ENCODE measurements around the gene DUS1L. TPM values are rescaled to one million over a fixed set of nuclear protein-coding genes. Genes with fewer than 3 reads are reported as not detected.

Gene DUS1L
- total RNA-seq, 1 experiment from 2014 or later, result 176 TPM

- Histone ChIP-seq H3K27me3 (ENCODE audit: insufficient read depth, low read length) (no peaks in the 10 kb centered on the region), H3K9me2 (ENCODE audit: insufficient read depth) (no peaks in the 10 kb centered on the region), H3K27ac (ENCODE audit: low read depth, low read length) (peak overlapping the region; percentile 81; the same call in 1 of the 2 replicates), H2AFZ (ENCODE audit: low read depth, low read length, poor library complexity, severe bottlenecking) (no peak overlapping the region), H4K20me1 (ENCODE audit: insufficient read depth) (no peaks in the 10 kb centered on the region), H3K9ac (ENCODE audit: low read length) (no peak overlapping the region), H3K4me3 (replicated peaks in 1 of 2; ENCODE audit: low read depth in 1 of 2, low read length in 2 of 2) (no peak overlapping the region), H3K79me2 (ENCODE audit: insufficient read depth, low read length) (peaks cover 36% of the 10 kb centered on the region), H3K36me3 (ENCODE audit: control insufficient read depth in 1 of 2, insufficient read depth in 2 of 2, low read length in 2 of 2) (peaks cover 7 to 19% of the 10 kb centered on the region in 2 experiments; a peak in 2 of 4 replicates), H3K4me2 (ENCODE audit: low read length) (peak overlapping the region; percentile 100), H3K9me3 (ENCODE audit: control insufficient read depth in 1 of 2, insufficient read depth in 1 of 2, low read depth in 1 of 2, low read length in 2 of 2) (no peaks in the 10 kb centered on the region), H3K4me1 (ENCODE audit: control insufficient read depth in 1 of 2, insufficient read depth in 2 of 2, low read length in 2 of 2) (peaks cover 13 to 24% of the 10 kb centered on the region in 2 experiments; a peak in 3 of 4 replicates)
- ChIA-PET POLR2A (no interaction called here), CTCF (no interaction called here), RAD21 (ENCODE audit: low non-redundant PET in 1 of 2, low total read pairs in 2 of 2, uncharacterized antibody in 2 of 2, unreplicated experiment in 2 of 2) (no interaction called here)
- DNase-seq (ENCODE audit: low read depth, low spot score), result no peak
- ATAC-seq, result no peak
- TF ChIP-seq SRF (IDR thresholded peaks at IDR 0.05; ENCODE audit: low read depth), result no peak
- no peak for TF ChIP-seq CTCF (IDR thresholded peaks at IDR 0.05 in 2 of 3, conservative IDR thresholded peaks at IDR 0.05 in 1 of 3; ENCODE audit: borderline replicate concordance in 1 of 3, insufficient read depth in 1 of 3, low read depth in 2 of 3, low read length in 2 of 3)
- no peak for TF ChIP-seq EZH2phosphoT487 (IDR thresholded peaks at IDR 0.05; ENCODE audit: borderline replicate concordance)
- TF ChIP-seq FOSL1 (IDR thresholded peaks at IDR 0.05; ENCODE audit: low read depth), result no peak
- TF ChIP-seq CEBPB (IDR thresholded peaks at IDR 0.05; ENCODE audit: low read depth), result no peak
- TF ChIP-seq JUND (IDR thresholded peaks at IDR 0.05), result no peak
- TF ChIP-seq EGR1 (IDR thresholded peaks at IDR 0.05; ENCODE audit: low read depth), result no peak
- TF ChIP-seq SIN3A (IDR thresholded peaks at IDR 0.05; ENCODE audit: low read depth), result no peak
- intact Hi-C loops (cut with micrococcal nuclease), result no loop called here
- BruUV-seq (replicated peaks), result no TSS peak
Measured at GRCh38 chr17:82049521-82049971, 16.1 kb downstream of the DUS1L start.

GRCh38 chr17:82049106-82049505, 16.5 kb downstream of the DUS1L start:
- BruUV-seq (replicated peaks), result no TSS peak
- peaks cover 36% of the 10 kb centered on the region for H3K79me2 ChIP-seq (ENCODE audit: insufficient read depth, low read length)
- POLR2A ChIA-PET, result no interaction called here
- no peaks in the 10 kb centered on the region for H3K27me3 ChIP-seq (ENCODE audit: insufficient read depth, low read length)
- CTCF ChIA-PET, result no interaction called here
- no peak for TF ChIP-seq SIN3A (IDR thresholded peaks at IDR 0.05; ENCODE audit: low read depth)
- intact Hi-C loops (cut with micrococcal nuclease), result no loop called here
- DNase-seq (ENCODE audit: low read depth, low spot score) (no peak), ATAC-seq (no peak)
- H3K9ac ChIP-seq (ENCODE audit: low read length), result no peak overlapping the region
- H3K36me3 ChIP-seq (ENCODE audit: control insufficient read depth in 1 of 2, insufficient read depth in 2 of 2, low read length in 2 of 2), result peaks cover 7 to 19% of the 10 kb centered on the region in 2 experiments; a peak in 2 of 4 replicates
- no peak overlapping the region; the same call in 1 of the 2 replicates for H3K27ac ChIP-seq (ENCODE audit: low read depth, low read length)
- H4K20me1 ChIP-seq (ENCODE audit: insufficient read depth), result no peaks in the 10 kb centered on the region
- H3K4me1 ChIP-seq (ENCODE audit: control insufficient read depth in 1 of 2, insufficient read depth in 2 of 2, low read length in 2 of 2), result peaks cover 13 to 24% of the 10 kb centered on the region in 2 experiments; a peak in 3 of 4 replicates
- H2AFZ ChIP-seq (ENCODE audit: low read depth, low read length, poor library complexity, severe bottlenecking), result no peak overlapping the region
- no peak overlapping the region for H3K4me2 ChIP-seq (ENCODE audit: low read length)
- H3K9me2 ChIP-seq (ENCODE audit: insufficient read depth), result no peaks in the 10 kb centered on the region
- H3K4me3 ChIP-seq (replicated peaks in 1 of 2; ENCODE audit: low read depth in 1 of 2, low read length in 2 of 2), result no peak overlapping the region
- H3K9me3 ChIP-seq (ENCODE audit: control insufficient read depth in 1 of 2, insufficient read depth in 1 of 2, low read depth in 1 of 2, low read length in 2 of 2), result no peaks in the 10 kb centered on the region
- RAD21 ChIA-PET (ENCODE audit: low non-redundant PET in 1 of 2, low total read pairs in 2 of 2, uncharacterized antibody in 2 of 2, unreplicated experiment in 2 of 2), result interaction anchor here in 1 of 2 experiments (0.7 kb wide), 1 partner anchor 27 kb away, joined by 3 read pairs; no protein-coding TSS in a partner anchor
